ENCODE data around the gene R3HDM2.

The R3HDM2 gene

GRCh38 chr12:57430931-57431566 lies at the start of gene R3HDM2:
R3HDM2 (minus strand) TSS chr12:57431043; CDS start chr12:57310428, 120,615 bp downstream.
- DNase-seq (ENCODE audit: low read depth): peak; percentile 83

- DNase-seq (ENCODE audit: low read depth): no peak
Measured at GRCh38 chr12:57479376-57480115, 48.7 kb upstream of the R3HDM2 start, which contains the start of gene ARHGAP9. ARHGAP9 (minus strand) TSS chr12:57479866; CDS start chr12:57479406, 460 bp downstream.

GRCh38 chr12:57479043-57479375 lies 48.2 kb upstream of the R3HDM2 start:
- DNase-seq (ENCODE audit: low read depth): no peak

GRCh38 chr12:57477710-57478681 lies 47.2 kb upstream of the R3HDM2 start:
- DNase-seq (ENCODE audit: low read depth): no peak

GRCh38 chr12:57476993-57477709 lies 46.3 kb upstream of the R3HDM2 start:
- no peak for DNase-seq (ENCODE audit: low read depth)

GRCh38 chr12:57476162-57476992 lies 45.5 kb upstream of the R3HDM2 start:
- no peak for DNase-seq (ENCODE audit: low read depth)

- no peak for DNase-seq (ENCODE audit: low read depth)
Measured at GRCh38 chr12:57475271-57476161, 44.7 kb upstream of the R3HDM2 start.

GRCh38 chr12:57474862-57475261 lies 44.0 kb upstream of the R3HDM2 start:
- no peak for DNase-seq (ENCODE audit: low read depth)

GRCh38 chr12:57474430-57474829 lies 43.6 kb upstream of the R3HDM2 start:
- no peak for DNase-seq (ENCODE audit: low read depth)

GRCh38 chr12:57473886-57474285 lies 43.0 kb upstream of the R3HDM2 start:
- no peak for DNase-seq (ENCODE audit: low read depth)

- no peak for DNase-seq (ENCODE audit: low read depth)
Measured at GRCh38 chr12:57473392-57473791, 42.5 kb upstream of the R3HDM2 start.

GRCh38 chr12:57472391-57472790 lies 41.5 kb upstream of the R3HDM2 start:
- no peak for DNase-seq (ENCODE audit: low read depth)

- no peak for DNase-seq (ENCODE audit: low read depth)
Measured at GRCh38 chr12:57471661-57472060, 40.8 kb upstream of the R3HDM2 start.

- DNase-seq (ENCODE audit: low read depth): no peak
Measured at GRCh38 chr12:57470970-57471656, 40.3 kb upstream of the R3HDM2 start.

- DNase-seq (ENCODE audit: low read depth): no peak
Measured at GRCh38 chr12:57470286-57470969, 39.6 kb upstream of the R3HDM2 start.

GRCh38 chr12:57469296-57470164 lies 38.7 kb upstream of the R3HDM2 start:
- DNase-seq (ENCODE audit: low read depth): no peak

- no peak for DNase-seq (ENCODE audit: low read depth)
Measured at GRCh38 chr12:57467915-57468314, 37.1 kb upstream of the R3HDM2 start.
